NCI-H510A treated with DMSO at 0.1 percent for 48 hours (cell line): ENCODE results near the gene CLEC12A.
A peak's percentile ranks its signal among the peaks of the same experiment; 100 is the strongest.

Source experiments
- DNase-seq: peaks from one replicate; lab custom pipeline; 2025; lab: John Stamatoyannopoulos, UW

CLEC12A gene

DNA sequence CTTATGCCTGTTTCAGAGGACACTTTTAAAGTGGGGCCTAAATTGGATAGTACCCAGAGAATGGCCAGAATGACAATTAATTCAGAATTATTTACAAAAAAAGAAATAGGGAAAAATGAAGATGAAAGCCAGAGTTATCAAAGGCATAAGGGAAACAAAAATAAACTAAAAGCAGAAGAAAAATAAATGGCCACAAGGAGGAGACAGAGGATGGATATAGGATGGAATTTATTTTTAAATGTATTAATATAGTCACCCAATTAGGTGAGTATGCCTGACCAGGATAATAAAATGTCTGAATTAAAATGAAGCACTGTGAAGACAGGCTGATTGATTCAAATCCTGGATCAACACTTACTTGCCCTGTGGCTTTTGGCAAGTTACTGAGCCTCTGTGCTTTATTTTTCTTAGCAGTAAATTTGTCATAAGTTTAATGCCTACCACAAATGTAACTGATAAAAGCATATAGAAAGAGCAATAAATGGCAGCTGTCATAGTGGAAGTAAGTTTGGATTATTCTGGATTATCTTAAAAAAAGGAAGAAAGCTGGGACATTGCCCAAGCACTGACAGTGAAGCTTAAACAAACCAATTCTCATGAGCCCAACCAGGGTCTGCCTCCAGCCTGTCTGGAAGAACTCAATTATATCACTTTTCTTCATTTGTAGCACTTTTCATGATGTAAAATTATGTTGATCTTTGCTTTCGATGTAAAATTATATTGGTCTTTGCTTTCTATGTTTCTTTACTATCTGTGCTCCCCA is 62.8 kb downstream of the CLEC12A start:
- peak; percentile 3 for DNase-seq
